Measurements from ENCODE around the gene XYLT1. TPM values are rescaled to one million over a fixed set of nuclear protein-coding genes. Genes with fewer than 3 reads are reported as not detected.

XYLT1 gene
- total RNA-seq, 1 experiment from 2014 or later, result 25.0 TPM

- Mint-ChIP-seq H3K36me3 (no peaks in the 10 kb centered on the region), H3K27me3 (ENCODE audit: low read depth) (no peaks in the 10 kb centered on the region; the same call in 1 of the 2 replicates), H3K4me1 (peaks cover 26% of the 10 kb centered on the region), H3K27ac (no peak overlapping the region), H3K9me3 (peaks cover 12% of the 10 kb centered on the region), H3K4me3 (no peak overlapping the region)
- ChIA-PET POLR2A (no interaction called here), CTCF (interaction anchor here (0.7 kb wide), 4 partner anchors 10 to 401 kb away, joined by 3 to 6 read pairs (median 4); no protein-coding TSS in a partner anchor)
- TF ChIP-seq ESRRA (CRISPR knock-in tag; IDR thresholded peaks at IDR 0.05; ENCODE audit: borderline replicate concordance) (no peak), ZNF671 (CRISPR knock-in tag; IDR thresholded peaks at IDR 0.05) (no peak), OVOL2 (CRISPR knock-in tag; IDR thresholded peaks at IDR 0.05; ENCODE audit: borderline replicate concordance) (no peak), ZNF219 (CRISPR knock-in tag; IDR thresholded peaks at IDR 0.05; ENCODE audit: borderline replicate concordance) (no peak), RORB (CRISPR knock-in tag; IDR thresholded peaks at IDR 0.05) (no peak), MYBL2 (CRISPR knock-in tag; IDR thresholded peaks at IDR 0.05) (no peak), NFE2L1 (CRISPR knock-in tag; IDR thresholded peaks at IDR 0.05) (no peak), TEAD4 (CRISPR knock-in tag; IDR thresholded peaks at IDR 0.05) (no peak)
- TF ChIP-seq, protein P1, sequence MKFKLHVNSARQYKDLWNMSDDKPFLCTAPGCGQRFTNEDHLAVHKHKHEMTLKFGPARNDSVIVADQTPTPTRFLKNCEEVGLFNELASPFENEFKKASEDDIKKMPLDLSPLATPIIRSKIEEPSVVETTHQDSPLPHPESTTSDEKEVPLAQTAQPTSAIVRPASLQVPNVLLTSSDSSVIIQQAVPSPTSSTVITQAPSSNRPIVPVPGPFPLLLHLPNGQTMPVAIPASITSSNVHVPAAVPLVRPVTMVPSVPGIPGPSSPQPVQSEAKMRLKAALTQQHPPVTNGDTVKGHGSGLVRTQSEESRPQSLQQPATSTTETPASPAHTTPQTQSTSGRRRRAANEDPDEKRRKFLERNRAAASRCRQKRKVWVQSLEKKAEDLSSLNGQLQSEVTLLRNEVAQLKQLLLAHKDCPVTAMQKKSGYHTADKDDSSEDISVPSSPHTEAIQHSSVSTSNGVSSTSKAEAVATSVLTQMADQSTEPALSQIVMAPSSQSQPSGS (CRISPR knock-in tag; IDR thresholded peaks at IDR 0.05; ENCODE audit: borderline replicate concordance, low read depth), result no peak
- ATAC-seq, result no peak
- no peak for DNase-seq (ENCODE audit: low spot score)
These were observed 402.9 kb downstream of the XYLT1 start for GRCh38 chr16:17067882-17068281.

DNA sequence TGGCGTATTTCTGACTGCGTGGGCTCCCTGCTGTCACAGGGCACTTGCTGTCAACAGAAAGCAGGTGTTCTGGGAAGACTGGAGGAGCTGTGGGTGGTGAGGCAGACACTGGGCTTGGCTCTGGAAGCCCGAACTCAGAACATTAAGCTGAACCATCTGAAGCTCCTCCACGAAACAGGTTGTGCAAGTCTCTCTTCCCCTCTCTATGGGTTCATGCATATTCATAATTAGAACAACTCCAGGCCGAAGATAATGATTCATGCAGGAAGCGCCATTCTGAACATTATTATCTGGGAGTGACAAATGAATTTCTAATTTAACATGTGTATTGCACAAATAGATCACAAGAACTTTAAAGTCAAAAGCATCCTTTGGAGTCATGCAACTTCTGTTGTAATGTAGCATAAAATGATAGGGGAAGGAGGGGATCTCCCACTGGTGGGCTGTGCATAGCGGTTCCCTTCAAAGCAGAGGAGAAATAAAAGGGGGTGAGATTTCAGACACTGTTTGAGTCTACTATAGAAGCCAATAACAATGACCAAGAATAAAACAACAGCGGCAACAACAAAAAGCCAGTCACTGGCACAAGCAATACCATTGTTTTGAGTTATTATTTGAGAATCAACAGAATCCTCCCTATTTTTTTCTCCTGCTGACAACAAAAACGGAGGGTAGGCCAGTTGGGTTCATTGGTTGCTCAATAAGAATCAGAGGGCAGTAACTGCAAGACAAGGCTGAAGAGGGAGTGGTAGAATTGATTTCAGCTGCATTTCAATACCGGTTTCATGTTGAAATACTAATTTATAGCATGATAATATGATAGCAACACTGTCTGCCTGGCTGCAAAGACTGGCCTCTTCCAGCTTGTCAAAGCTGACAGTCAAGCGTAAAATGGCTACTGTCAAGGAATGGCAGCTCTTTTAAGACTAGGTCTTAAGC is 407.3 kb downstream of the XYLT1 start:
- ChIA-PET POLR2A (no interaction called here), CTCF (no interaction called here)
- H3K36me3 Mint-ChIP-seq, result no peaks in the 10 kb centered on the region
- no peak for TF ChIP-seq MYBL2 (CRISPR knock-in tag; IDR thresholded peaks at IDR 0.05)
- no peak for TF ChIP-seq HMGA2 (CRISPR knock-in tag; IDR thresholded peaks at IDR 0.05)
- TF ChIP-seq CBFB (CRISPR knock-in tag; IDR thresholded peaks at IDR 0.05; ENCODE audit: low read depth), result no peak
- TF ChIP-seq GTF2I (CRISPR knock-in tag; conservative IDR thresholded peaks at IDR 0.05), result no peak
- no peak for TF ChIP-seq JUN (CRISPR knock-in tag; IDR thresholded peaks at IDR 0.05)
- TF ChIP-seq SMAD4 (CRISPR knock-in tag; IDR thresholded peaks at IDR 0.05), result no peak
- TF ChIP-seq SMAD3 (CRISPR knock-in tag; IDR thresholded peaks at IDR 0.05; ENCODE audit: borderline replicate concordance), result no peak
- TF ChIP-seq PREB (CRISPR knock-in tag; IDR thresholded peaks at IDR 0.05; ENCODE audit: borderline replicate concordance), result no peak
- no peak for TF ChIP-seq ESRRA (CRISPR knock-in tag; IDR thresholded peaks at IDR 0.05; ENCODE audit: borderline replicate concordance)
- no peak for TF ChIP-seq ZNF263 (CRISPR knock-in tag; IDR thresholded peaks at IDR 0.05; ENCODE audit: low read depth)
- TF ChIP-seq CREM (CRISPR knock-in tag; IDR thresholded peaks at IDR 0.05), result no peak
- no peak overlapping the region for H3K4me3 Mint-ChIP-seq
- H3K4me1 Mint-ChIP-seq, result peaks cover 13% of the 10 kb centered on the region
- H3K27ac Mint-ChIP-seq, result no peak overlapping the region
- no peak for DNase-seq (ENCODE audit: low spot score)
- ATAC-seq, result no peak
- H3K27me3 Mint-ChIP-seq (ENCODE audit: low read depth), result no peaks in the 10 kb centered on the region; the same call in 1 of the 2 replicates
- H3K9me3 Mint-ChIP-seq, result peaks cover 19% of the 10 kb centered on the region

GRCh38 chr16:17062676-17063075 is 408.1 kb downstream of the XYLT1 start:
- ChIA-PET POLR2A (interaction anchor here (0.5 kb wide), 1 partner anchor 430 kb away, joined by 3 read pairs; no protein-coding TSS in a partner anchor), CTCF (no interaction called here)
- Mint-ChIP-seq H3K27me3 (ENCODE audit: low read depth) (no peaks in the 10 kb centered on the region; the same call in 1 of the 2 replicates), H3K27ac (no peak overlapping the region), H3K9me3 (peaks cover 19% of the 10 kb centered on the region), H3K4me1 (peaks cover 12% of the 10 kb centered on the region), H3K4me3 (no peak overlapping the region), H3K36me3 (no peaks in the 10 kb centered on the region)
- no peak for DNase-seq (ENCODE audit: low spot score)
- ATAC-seq, result no peak
- no peak for TF ChIP-seq ZNF423 (CRISPR knock-in tag; IDR thresholded peaks at IDR 0.05)
- no peak for TF ChIP-seq PRDM15 (CRISPR knock-in tag; IDR thresholded peaks at IDR 0.05)
- TF ChIP-seq STAT6 (CRISPR knock-in tag; conservative IDR thresholded peaks at IDR 0.05; ENCODE audit: low read depth), result no peak
- TF ChIP-seq, protein P2, sequence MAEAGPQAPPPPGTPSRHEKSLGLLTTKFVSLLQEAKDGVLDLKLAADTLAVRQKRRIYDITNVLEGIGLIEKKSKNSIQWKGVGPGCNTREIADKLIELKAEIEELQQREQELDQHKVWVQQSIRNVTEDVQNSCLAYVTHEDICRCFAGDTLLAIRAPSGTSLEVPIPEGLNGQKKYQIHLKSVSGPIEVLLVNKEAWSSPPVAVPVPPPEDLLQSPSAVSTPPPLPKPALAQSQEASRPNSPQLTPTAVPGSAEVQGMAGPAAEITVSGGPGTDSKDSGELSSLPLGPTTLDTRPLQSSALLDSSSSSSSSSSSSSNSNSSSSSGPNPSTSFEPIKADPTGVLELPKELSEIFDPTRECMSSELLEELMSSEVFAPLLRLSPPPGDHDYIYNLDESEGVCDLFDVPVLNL (CRISPR knock-in tag; IDR thresholded peaks at IDR 0.05; ENCODE audit: borderline replicate concordance, low read depth), result no peak
